GM23248 (cell line): ENCODE data around the gene HOMER2. TPM values are rescaled to one million over a fixed set of nuclear protein-coding genes. Genes with fewer than 3 reads are reported as not detected.

Experiments used
- DNase-seq: peaks from one replicate; pipeline ENCODE4 v3.0.0-alpha.2; 2015
- H2AFZ ChIP-seq: fragments of 200-600 bp; sonication (generic); 2 replicates; pipeline ENCODE4 v1.6.1; 2016; ENCODE audit warnings: antibody characterized with exemption
- H3F3A ChIP-seq: fragments of 200-600 bp; sonication (generic); 2 replicates; pipeline ENCODE4 v1.6.1; 2016; ENCODE audit warnings: mild to moderate bottlenecking, antibody characterized with exemption, mixed run types; ENCODE audit not compliant: insufficient read depth
- H3K27ac ChIP-seq: fragments of 200-600 bp; sonication (generic); 2 replicates; pipeline ENCODE4 v1.5.1; 2016; ENCODE audit warnings: mild to moderate bottlenecking
- H3K27me3 ChIP-seq: fragments of 200-600 bp; sonication (generic); replicated peaks from 2 replicates; pipeline ENCODE4 v1.6.1; 2016; ENCODE audit warnings: mild to moderate bottlenecking; ENCODE audit not compliant: insufficient read depth
- H3K36me3 ChIP-seq: fragments of 200-600 bp; sonication (generic); 2 replicates; pipeline ENCODE4 v1.6.1; 2016; ENCODE audit warnings: low read depth, mild to moderate bottlenecking
- H3K4me1 ChIP-seq: fragments of 200-600 bp; sonication (generic); 2 replicates; pipeline ENCODE4 v1.6.1; 2016; ENCODE audit warnings: mild to moderate bottlenecking; ENCODE audit not compliant: insufficient read depth
- H3K4me2 ChIP-seq: fragments of 200-600 bp; sonication (generic); one replicate; pipeline ENCODE4 v1.6.1; 2016; ENCODE audit warnings: mild to moderate bottlenecking; ENCODE audit not compliant: unreplicated experiment
- H3K4me3 ChIP-seq: fragments of 200-600 bp; sonication (generic); 2 replicates; pipeline ENCODE4 v1.5.1; 2016; ENCODE audit warnings: mild to moderate bottlenecking
- H3K79me2 ChIP-seq: fragments of 200-600 bp; sonication (generic); 2 replicates; pipeline ENCODE4 v1.6.1; 2016; ENCODE audit warnings: mild to moderate bottlenecking; ENCODE audit not compliant: insufficient read depth
- H3K9ac ChIP-seq: fragments of 200-600 bp; sonication (generic); 2 replicates; pipeline ENCODE4 v1.6.1; 2016; ENCODE audit warnings: mild to moderate bottlenecking
- H3K9me2 ChIP-seq: fragments of 200-600 bp; sonication (generic); 2 replicates; pipeline ENCODE4 v1.6.1; 2016; ENCODE audit warnings: mixed run types, mild to moderate bottlenecking, moderate library complexity; ENCODE audit not compliant: insufficient read depth
- H3K9me3 ChIP-seq: fragments of 200-600 bp; sonication (generic); one replicate; pipeline ENCODE4 v1.6.1; 2017; ENCODE audit warnings: low read depth
- H4K20me1 ChIP-seq: fragments of 200-600 bp; sonication (generic); 2 replicates; pipeline ENCODE4 v1.6.0; 2016; ENCODE audit not compliant: insufficient read depth
- EZH2 ChIP-seq: fragments of 200-600 bp; sonication (generic); IDR thresholded peaks from 2 replicates; pipeline ENCODE4 v1.6.1; 2018; ENCODE audit warnings: antibody characterized with exemption, mild to moderate bottlenecking; ENCODE audit not compliant: insufficient read depth, poor library complexity, severe bottlenecking
- EZH2phosphoT487 ChIP-seq: fragments of 200-600 bp; sonication (generic); IDR thresholded peaks from 2 replicates; pipeline ENCODE4 v1.6.1; 2018; ENCODE audit warnings: antibody characterized with exemption, moderate library complexity, mild to moderate bottlenecking, low read depth; ENCODE audit not compliant: insufficient read depth
- WGBS, 2 experiments: methylation state at CpG; one replicate each; pipeline ENCODE4 v1.1.6; 2015 to 2017; ENCODE audit warnings: low lambda C conversion rate in 2 of 2, low coverage in 1 of 2; ENCODE audit errors: missing lambda C conversion rate in 2 of 2; 5-methylcytosine and 5-hydroxymethylcytosine counted together
- in situ Hi-C: fragments of 300-500 bp; cut with MboI; formaldehyde crosslinking; loops from 2 replicates; pipeline ENCODE4 v1.15.0; 2020
- polyA plus RNA-seq: library from polyadenylated mRNA; unstranded; fragments of >200 nt; fragmentation: Nextera tagmentation; extraction: Ambion mirVana; gene quantifications from 2 replicates; pipeline ENCODE4 v1.2.1, GENCODE V29; 2016
- total RNA-seq: library from RNA; depleted of rRNA; stranded (reverse); fragments of >200 nt; shearing (Covaris generic); gene quantifications from 2 replicates; pipeline ENCODE4 v1.2.3, GENCODE V29; 2014

Gene HOMER2
- total and polyA plus RNA-seq, 2 experiments from 2014 or later: 9.0 to 17.0 TPM

GRCh38 chr15:82963471-82964341, 11.2 kb upstream of the HOMER2 start:
- Histone ChIP-seq H3K9ac (no peak overlapping the region), H3K9me2 (no peaks in the 10 kb centered on the region), H3K4me3 (no peak overlapping the region), H3F3A (peaks cover 4% of the 10 kb centered on the region; the same call in 1 of the 2 replicates), H3K27ac (peak overlapping the region; percentile 24; the same call in 1 of the 2 replicates), H3K4me2 (no peak overlapping the region), H3K36me3 (no peaks in the 10 kb centered on the region), H4K20me1 (no peaks in the 10 kb centered on the region), H3K27me3 (no peaks in the 10 kb centered on the region), H3K4me1 (no peaks in the 10 kb centered on the region), H3K9me3 (no peaks in the 10 kb centered on the region), H2AFZ (no peak overlapping the region), H3K79me2 (no peaks in the 10 kb centered on the region)
- WGBS, 2 experiments: 78 to 80% methylated on average over 7 of the region's 7 CpGs
- DNase-seq: peak; percentile 61
- no peak for TF ChIP-seq EZH2phosphoT487
- no peak for TF ChIP-seq EZH2
- in situ Hi-C loops: no loop called here

- no peaks in the 10 kb centered on the region for H3K36me3 ChIP-seq
- no peak overlapping the region for H2AFZ ChIP-seq
- no peaks in the 10 kb centered on the region for H3K27me3 ChIP-seq
- 77 to 82% methylated on average over 3 of the region's 3 CpGs for WGBS, 2 experiments
- in situ Hi-C loops: no loop called here
- H3K79me2 ChIP-seq: no peaks in the 10 kb centered on the region
- H3F3A ChIP-seq: peaks cover 4% of the 10 kb centered on the region; the same call in 1 of the 2 replicates
- DNase-seq: no peak
- no peaks in the 10 kb centered on the region for H3K4me1 ChIP-seq
- no peaks in the 10 kb centered on the region for H3K9me3 ChIP-seq
- H3K4me3 ChIP-seq: no peak overlapping the region
- no peaks in the 10 kb centered on the region for H3K9me2 ChIP-seq
- no peaks in the 10 kb centered on the region for H4K20me1 ChIP-seq
- H3K27ac ChIP-seq: no peak overlapping the region
- H3K9ac ChIP-seq: no peak overlapping the region
- H3K4me2 ChIP-seq: no peak overlapping the region
- no peak for TF ChIP-seq EZH2phosphoT487
- TF ChIP-seq EZH2: no peak
Observed at GRCh38 chr15:82960766-82961165, 8.2 kb upstream of the HOMER2 start.

- Histone ChIP-seq H3K36me3 (no peaks in the 10 kb centered on the region), H3K79me2 (no peaks in the 10 kb centered on the region), H3F3A (peaks cover 4% of the 10 kb centered on the region; the same call in 1 of the 2 replicates), H3K27me3 (no peaks in the 10 kb centered on the region), H3K4me2 (no peak overlapping the region), H3K9ac (no peak overlapping the region), H3K4me3 (no peak overlapping the region), H4K20me1 (no peaks in the 10 kb centered on the region), H3K9me3 (no peaks in the 10 kb centered on the region), H3K27ac (no peak overlapping the region), H3K4me1 (no peaks in the 10 kb centered on the region), H3K9me2 (no peaks in the 10 kb centered on the region), H2AFZ (no peak overlapping the region)
- TF ChIP-seq EZH2phosphoT487 (no peak), EZH2 (no peak)
- 93 to 97% methylated on average over 5 of the region's 5 CpGs for whole genome bisulfite sequencing, 2 experiments
- in situ Hi-C loops: no loop called here
- no peak for DNase-seq
Observed at GRCh38 chr15:82959423-82959822, 6.9 kb upstream of the HOMER2 start.

- no peaks in the 10 kb centered on the region for H3K27me3 ChIP-seq
- H4K20me1 ChIP-seq: no peaks in the 10 kb centered on the region
- no peak overlapping the region for H3K4me3 ChIP-seq
- in situ Hi-C loops: no loop called here
- H3K36me3 ChIP-seq: no peaks in the 10 kb centered on the region
- 93 to 100% methylated on average over 1 of the region's 1 CpG for WGBS, 2 experiments
- no peak overlapping the region for H3K4me2 ChIP-seq
- H3F3A ChIP-seq: peaks cover 4% of the 10 kb centered on the region; the same call in 1 of the 2 replicates
- DNase-seq: no peak
- H3K27ac ChIP-seq: no peak overlapping the region
- H3K4me1 ChIP-seq: no peaks in the 10 kb centered on the region
- no peak for TF ChIP-seq EZH2phosphoT487
- TF ChIP-seq EZH2: no peak
- H3K79me2 ChIP-seq: no peaks in the 10 kb centered on the region
- H2AFZ ChIP-seq: no peak overlapping the region
- no peak overlapping the region for H3K9ac ChIP-seq
- H3K9me3 ChIP-seq: no peaks in the 10 kb centered on the region
- H3K9me2 ChIP-seq: no peaks in the 10 kb centered on the region
Observed at GRCh38 chr15:82958638-82959037, 6.1 kb upstream of the HOMER2 start.
